Activated CD8-positive, alpha-beta memory T cell treated with anti-CD3 and anti-CD28 coated beads, Interleukin-2, amount 50 U/mL, for 1 hour (primary cell): ENCODE results near the gene KRT28.
A peak's percentile ranks its signal among the peaks of the same experiment; 100 is the strongest.
"Not testable (repeated sequence)": the region's sequence is repeated elsewhere in the genome, so short reads cannot be mapped to it uniquely, and the experiment has no call there.

Experiments used
- DNase-seq: peaks from one replicate; pipeline ENCODE4 v3.0.0-alpha.2; 2020; ENCODE audit errors: extremely low read depth

Gene KRT28

DNA sequence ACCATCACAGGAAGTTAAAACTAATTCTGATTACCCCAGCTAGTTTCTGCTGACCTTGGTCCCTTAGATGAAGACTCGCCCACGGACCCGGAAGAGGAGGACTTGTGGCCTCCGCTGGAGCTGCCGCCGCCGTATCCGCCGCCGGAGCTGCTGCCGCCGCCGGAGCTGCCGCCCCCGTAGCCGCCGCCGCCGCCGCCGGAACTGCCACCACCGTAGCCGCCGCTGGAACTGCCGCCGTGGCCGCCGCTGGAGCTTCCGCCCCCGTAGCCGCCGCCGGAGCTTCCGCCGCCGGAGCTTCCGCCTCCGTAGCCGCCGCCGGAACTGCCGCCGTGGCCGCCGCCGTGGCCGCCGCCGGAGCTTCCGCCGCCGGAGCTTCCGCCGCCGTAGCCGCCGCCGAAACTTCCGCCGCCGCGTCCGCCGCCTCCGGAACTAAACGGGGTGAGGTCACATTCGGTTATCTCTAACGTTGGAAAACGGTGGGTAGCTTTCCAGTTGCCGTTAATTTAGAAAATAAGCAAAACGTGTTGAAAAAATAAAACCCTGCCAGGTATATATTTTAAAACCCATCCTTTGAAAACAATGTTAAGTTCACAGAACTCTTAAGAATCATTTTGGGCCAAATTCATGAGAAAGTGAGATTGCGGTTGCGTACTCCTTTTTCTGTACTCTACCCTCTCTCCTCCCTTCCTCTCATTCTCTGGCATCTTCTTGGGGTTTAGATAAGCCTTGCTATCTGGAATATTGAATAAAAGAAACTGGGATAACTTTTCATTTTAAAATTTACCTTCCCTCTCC is 19.2 kb upstream of the KRT28 start:
- DNase-seq, result peak; percentile 35

DNA sequence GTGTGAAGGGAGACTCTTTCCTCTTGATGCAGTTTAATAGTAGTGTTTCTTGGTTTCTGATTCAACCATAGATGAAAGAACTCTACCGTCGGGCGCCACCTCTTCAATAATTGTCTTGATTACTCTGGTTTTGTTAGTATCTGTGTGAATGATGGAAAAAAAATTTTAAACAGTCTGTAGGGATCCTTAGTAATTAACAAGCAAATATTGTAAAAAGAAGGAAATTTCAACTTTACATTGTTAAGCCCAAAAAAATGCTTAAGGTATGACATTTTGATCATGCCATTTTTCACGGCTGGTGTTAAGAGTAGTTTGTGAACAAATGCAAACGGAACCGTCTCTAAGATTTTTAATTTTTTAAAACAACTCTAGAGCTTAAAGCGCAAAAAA is 18.6 kb upstream of the KRT28 start:
- no peak for DNase-seq

- no peak for DNase-seq
Observed at GRCh38 chr17:40817103-40817682, 17.4 kb upstream of the KRT28 start.

DNA sequence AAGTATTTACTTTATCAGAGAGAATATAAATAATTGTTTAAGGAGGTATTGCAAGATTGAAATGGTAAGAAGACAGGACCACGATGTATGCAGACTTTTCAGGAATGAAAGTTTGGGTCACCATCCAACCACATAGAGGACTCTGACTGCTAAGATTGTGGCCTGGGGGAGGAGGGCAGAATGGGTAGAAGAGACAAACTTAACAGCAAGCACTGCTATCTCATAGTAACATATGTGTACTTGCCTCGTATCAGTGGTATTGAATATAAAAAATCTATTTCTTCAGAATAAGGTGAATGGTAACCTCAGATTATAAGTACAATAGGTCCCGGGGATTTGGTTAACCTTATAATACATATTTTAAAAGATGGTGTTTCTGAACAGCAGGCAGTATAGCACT is 16.8 kb upstream of the KRT28 start:
- DNase-seq, result no peak

GRCh38 chr17:40815381-40815780 is 15.6 kb upstream of the KRT28 start:
- no peak for DNase-seq

DNA sequence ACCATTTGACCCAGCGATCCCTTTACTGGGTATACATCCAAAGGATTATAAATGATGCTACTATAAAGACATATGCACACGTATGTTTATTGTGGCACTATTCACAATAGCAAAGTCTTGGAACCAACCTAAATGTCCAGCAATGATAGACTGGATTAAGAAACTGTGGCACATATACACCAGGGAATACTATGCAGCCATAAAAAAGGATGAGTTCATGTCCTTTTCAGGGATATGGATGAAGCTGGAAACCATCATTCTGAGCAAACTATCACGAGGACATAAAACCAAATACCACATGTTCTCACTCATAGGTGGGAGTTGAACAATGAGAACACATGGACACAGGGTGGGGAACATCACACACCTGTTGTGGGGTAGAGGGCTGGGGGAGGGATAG is 14.9 kb upstream of the KRT28 start:
- not testable (repeated sequence) for DNase-seq

DNA sequence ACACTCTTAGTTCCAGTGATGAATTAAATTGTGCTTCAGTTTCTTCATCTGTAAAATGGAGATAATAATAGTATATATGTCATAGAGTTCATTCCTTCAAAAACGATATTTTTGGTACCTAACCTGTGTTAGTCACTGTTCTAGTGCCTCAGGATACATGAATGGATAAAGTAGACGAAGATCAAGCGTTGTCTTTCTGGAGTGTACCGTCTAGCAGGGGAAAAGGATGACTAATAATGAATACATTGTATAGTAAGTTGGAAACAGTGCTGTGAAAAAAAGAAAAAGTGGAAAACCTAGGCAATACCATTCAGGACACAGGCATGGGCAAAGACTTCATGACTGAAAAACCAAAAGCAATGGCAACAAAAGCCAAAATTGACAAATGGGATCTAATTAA is 14.0 kb upstream of the KRT28 start:
- DNase-seq, result no peak

DNA sequence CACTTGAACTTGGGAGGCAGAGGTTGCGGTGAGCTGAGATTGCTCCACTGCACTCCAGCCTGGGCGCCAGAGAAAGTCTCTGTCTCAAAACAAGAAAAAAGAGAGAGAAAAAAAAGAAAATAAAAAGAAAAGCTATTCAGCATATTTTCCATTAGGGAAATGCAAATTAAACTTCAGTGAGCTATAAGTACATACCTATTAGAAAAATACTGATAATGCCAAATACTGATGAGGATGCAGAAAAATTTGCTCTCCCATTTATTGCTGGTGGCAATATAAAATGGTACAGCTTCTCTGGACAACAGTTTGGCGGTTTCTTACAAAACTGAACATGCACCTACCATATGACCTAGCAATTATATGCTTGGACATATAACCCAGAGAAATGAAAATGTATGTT is 12.9 kb upstream of the KRT28 start:
- DNase-seq, result no peak

GRCh38 chr17:40810494-40810893 is 10.7 kb upstream of the KRT28 start:
- no peak for DNase-seq

DNA sequence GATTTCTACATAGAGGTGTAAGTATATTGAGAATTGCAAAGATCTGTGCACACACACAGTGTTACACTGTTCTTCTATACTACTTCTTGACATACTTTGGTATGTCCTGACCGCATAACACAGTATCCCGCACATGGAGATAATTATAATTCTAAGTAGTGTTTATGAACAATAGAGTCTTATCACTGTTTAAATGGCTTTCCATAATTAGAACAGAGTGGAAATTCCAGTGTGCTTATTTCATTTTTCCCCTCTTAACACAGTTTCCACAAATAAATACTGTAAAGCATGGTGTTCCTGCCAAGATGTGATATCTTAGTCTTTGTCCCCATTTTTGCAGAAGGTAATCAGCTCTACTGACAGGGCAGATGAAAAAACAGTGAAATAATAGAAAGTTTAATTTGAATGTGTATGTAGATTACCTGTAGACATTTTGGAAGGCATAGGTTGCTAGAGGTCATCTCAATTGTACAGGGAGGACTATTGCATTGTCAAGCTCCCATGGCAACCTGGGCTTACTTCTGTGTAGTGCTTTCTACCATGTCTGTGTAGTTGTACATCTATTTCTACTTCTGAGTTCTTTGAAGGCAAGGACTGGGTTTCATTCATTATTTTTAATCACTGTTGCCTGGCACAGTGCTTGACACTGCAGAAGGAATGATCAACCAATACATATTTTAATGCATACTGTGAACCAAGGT is 10.1 kb upstream of the KRT28 start:
- no peak for DNase-seq

GRCh38 chr17:40806131-40806530 is 6.4 kb upstream of the KRT28 start:
- no peak for DNase-seq

DNA sequence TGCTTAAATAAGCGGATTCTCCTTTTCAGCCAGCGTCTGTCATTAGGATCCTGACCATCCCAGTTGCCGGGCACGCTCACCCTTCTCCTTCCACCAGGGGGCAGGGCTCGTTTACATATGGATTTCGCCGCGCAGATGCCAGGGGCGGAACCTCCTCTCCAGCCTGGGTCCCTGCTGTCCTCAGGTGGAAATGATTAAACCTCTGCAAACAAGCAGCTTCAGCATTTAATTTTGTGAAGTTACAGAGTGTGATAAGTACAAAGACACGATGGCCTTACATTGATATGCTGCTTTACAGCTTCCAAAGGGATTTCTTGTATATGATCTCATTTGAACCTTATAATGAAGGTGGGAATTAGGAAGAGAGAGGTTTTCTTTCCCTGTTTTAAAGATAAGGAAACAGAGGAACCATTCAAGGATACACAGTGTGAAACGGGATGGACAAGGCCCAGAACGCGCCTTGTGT is 3.9 kb upstream of the KRT28 start:
- DNase-seq, result peak; percentile 36

GRCh38 chr17:40801157-40801556 is 1.4 kb upstream of the KRT28 start:
- DNase-seq, result no peak

- no peak for DNase-seq
Observed at GRCh38 chr17:40800381-40800780, 622 bp upstream of the KRT28 start.

DNA sequence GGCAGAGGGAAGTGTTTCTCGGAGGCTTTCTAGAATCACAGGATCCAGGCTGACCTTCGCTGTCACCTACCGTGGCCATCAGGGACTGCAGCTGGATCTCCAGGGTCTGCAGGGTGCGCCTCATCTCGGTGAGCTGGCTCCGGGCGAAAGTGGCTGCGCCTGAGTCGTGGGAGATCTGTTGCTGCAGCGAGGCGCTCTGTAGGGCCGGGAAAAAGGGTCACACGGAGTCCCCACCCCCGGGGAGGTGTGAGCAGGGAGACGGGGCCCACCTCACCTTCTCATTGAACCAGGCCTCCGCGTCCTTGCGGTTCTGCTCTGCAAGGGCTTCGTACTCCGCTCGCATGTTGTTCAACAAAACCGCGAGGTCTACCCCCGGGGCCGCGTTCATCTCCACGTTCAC is 2.9 kb downstream of the KRT28 start:
- DNase-seq, result no peak

GRCh38 chr17:40795019-40795667 is 4.6 kb downstream of the KRT28 start:
- no peak for DNase-seq

- no peak for DNase-seq
Observed at GRCh38 chr17:40794466-40794865, 5.3 kb downstream of the KRT28 start.

- no peak for DNase-seq
Observed at GRCh38 chr17:40793832-40794231, 5.9 kb downstream of the KRT28 start.

DNA sequence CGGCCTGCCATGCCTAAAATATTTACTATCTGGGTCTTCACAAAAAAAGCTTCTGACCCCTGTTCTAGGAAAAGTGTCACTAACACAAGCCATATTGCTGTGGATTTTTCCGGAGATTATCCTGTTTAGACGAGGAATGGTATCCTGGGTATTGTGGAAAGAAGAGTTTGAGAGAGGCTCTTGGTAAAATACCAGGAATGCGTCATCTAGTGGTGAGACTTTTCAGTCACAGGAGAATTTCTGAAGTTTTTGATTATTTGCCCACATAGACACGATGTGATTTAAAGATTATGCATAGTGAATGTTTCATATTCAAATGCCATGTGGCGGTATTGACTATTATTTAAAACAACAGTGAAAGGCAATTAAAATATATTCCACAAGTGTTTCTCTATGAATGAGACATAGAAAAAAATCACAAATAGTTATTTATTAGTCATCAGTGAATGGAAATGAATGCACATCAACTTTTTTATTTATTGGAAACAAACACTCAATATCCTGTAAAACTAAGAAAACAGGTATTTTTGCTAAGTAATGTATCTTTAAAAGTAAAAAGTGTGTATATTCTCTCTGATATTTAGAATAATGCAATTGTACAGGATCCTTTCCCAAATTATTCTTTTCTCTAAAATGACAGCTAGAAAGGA is 7.8 kb downstream of the KRT28 start:
- no peak for DNase-seq

DNA sequence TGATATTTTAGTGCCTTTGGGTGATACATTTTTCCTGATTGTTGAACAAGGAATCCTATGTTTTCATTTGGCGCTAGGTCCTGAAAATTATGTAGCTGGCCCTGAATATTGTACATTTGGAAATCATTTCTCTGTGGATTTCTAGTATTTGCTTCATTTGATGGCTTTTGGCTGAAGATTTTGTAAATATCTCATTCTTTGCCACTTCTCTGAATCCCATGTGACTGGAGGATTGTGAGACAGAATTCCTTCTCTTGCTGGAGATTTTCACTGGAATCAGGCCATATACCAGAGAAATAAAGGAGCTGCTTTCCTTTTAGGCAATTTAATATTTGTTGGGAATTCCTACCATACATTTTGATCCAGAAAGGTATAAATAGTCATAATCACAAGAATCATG is 8.6 kb downstream of the KRT28 start:
- no peak for DNase-seq

DNA sequence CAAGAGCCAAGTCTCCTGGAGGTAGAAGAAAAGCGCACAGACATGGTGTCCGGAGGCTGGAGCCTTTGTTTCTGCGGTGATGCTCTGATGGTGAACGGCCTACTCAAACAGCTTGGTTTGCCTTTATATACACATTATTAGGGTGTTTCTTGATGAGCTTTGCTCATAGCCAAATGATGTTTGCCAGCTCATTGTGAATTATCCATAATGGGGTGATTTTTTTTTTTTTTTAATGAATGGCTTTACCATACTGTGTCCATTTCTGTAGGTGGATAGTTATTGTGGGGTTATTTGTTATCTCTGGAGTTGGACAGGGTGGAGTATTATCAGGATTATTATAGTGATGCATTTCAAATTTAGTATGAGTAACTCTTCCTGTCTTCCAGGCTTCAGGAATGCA is 17.3 kb downstream of the KRT28 start, which contains the start of gene KRT27:
TSS of gene KRT27 (minus strand) at position 101 of the 400 bp plus-strand sequence. CDS start at position 44, 57 bp downstream.
- no peak for DNase-seq
